WTC11 (cell line): ENCODE data around the gene SLC26A11. TPM values are rescaled to one million over a fixed set of nuclear protein-coding genes. Genes with fewer than 3 reads are reported as not detected.

ENCODE experiments used
- ATAC-seq: fragments of 200-7000 bp; cut with Tn5 transposase; 2 replicates; pipeline ENCODE4 v1.10.0; 2021; ENCODE audit warnings: mild to moderate bottlenecking, moderate library complexity
- CTCF ChIA-PET: fragments of 300-600 bp; sonication (Branson Sonifier 250); formaldehyde crosslinking; loops from one replicate; lab custom pipeline; 2021; ENCODE audit warnings: antibody characterized with exemption; lab: Charles Lee
- POLR2A ChIA-PET: fragments of 350-600 bp; sonication (Branson Sonifier 250); formaldehyde crosslinking; loops from one replicate; lab custom pipeline; 2021; ENCODE audit warnings: antibody characterized with exemption; lab: Charles Lee
- DNase-seq: peaks from one replicate; pipeline ENCODE4 v3.0.0; 2021; ENCODE audit warnings: low spot score
- H3K27ac Mint-ChIP-seq: 2 replicates; pipeline ENCODE4 v1.8.0; 2021; ENCODE audit warnings: mixed read lengths
- H3K27me3 Mint-ChIP-seq: 2 replicates; pipeline ENCODE4 v1.8.0; 2021; ENCODE audit warnings: low read depth, mild to moderate bottlenecking, moderate library complexity, mixed read lengths
- H3K36me3 Mint-ChIP-seq: 2 replicates; pipeline ENCODE4 v1.8.0; 2021; ENCODE audit warnings: mixed read lengths
- H3K4me1 Mint-ChIP-seq: 2 replicates; pipeline ENCODE4 v1.8.0; 2022; ENCODE audit warnings: mixed read lengths
- H3K4me3 Mint-ChIP-seq: 2 replicates; pipeline ENCODE4 v1.8.0; 2021; ENCODE audit warnings: mild to moderate bottlenecking, moderate library complexity, mixed read lengths
- H3K9me3 Mint-ChIP-seq: 2 replicates; pipeline ENCODE4 v1.8.0; 2021; ENCODE audit warnings: mixed read lengths
- KAT7 ChIP-seq: sonication (generic); formaldehyde crosslinking; IDR thresholded peaks from 2 replicates; pipeline ENCODE4 v1.8.1; 2023; ENCODE audit warnings: missing genetic modification reagents, mild to moderate bottlenecking, borderline replicate concordance
- NFE2L1 ChIP-seq: sonication (generic); formaldehyde crosslinking; IDR thresholded peaks from 2 replicates; pipeline ENCODE4 v1.8.1; 2023; ENCODE audit warnings: missing genetic modification reagents
- SMAD4 ChIP-seq: sonication (generic); formaldehyde crosslinking; IDR thresholded peaks from 2 replicates; pipeline ENCODE4 v1.8.0; 2022; ENCODE audit warnings: mild to moderate bottlenecking, missing genetic modification reagents
- TCF7 ChIP-seq: sonication (generic); formaldehyde crosslinking; IDR thresholded peaks from 2 replicates; pipeline ENCODE4 v1.8.0; 2022; ENCODE audit warnings: mild to moderate bottlenecking, low read depth, missing genetic modification reagents, moderate library complexity
- ZNF219 ChIP-seq: sonication (generic); formaldehyde crosslinking; IDR thresholded peaks from 2 replicates; pipeline ENCODE4 v1.8.0; 2023; ENCODE audit warnings: missing genetic modification reagents, mild to moderate bottlenecking, borderline replicate concordance
- total RNA-seq: library from RNA; stranded (reverse); gene quantifications from 3 replicates; pipeline ENCODE4 v1.2.3, GENCODE V29; 2021
- TF ChIP-seq, protein P1 (sequence below): sonication (generic); formaldehyde crosslinking; IDR thresholded peaks from 2 replicates; pipeline ENCODE4 v1.8.1; 2023; ENCODE audit warnings: mild to moderate bottlenecking, missing genetic modification reagents, borderline replicate concordance
- TF ChIP-seq, protein P2 (sequence below): sonication (generic); formaldehyde crosslinking; IDR thresholded peaks from 2 replicates; pipeline ENCODE4 v1.8.1; 2022; ENCODE audit warnings: low read depth, missing genetic modification reagents, borderline replicate concordance
- TF ChIP-seq, protein P3 (sequence below): sonication (generic); formaldehyde crosslinking; IDR thresholded peaks from 2 replicates; pipeline ENCODE4 v1.8.1; 2023; ENCODE audit warnings: mild to moderate bottlenecking, moderate library complexity, missing genetic modification reagents
- TF ChIP-seq, protein P4 (sequence below): sonication (generic); formaldehyde crosslinking; IDR thresholded peaks from 2 replicates; pipeline ENCODE4 v1.8.0; 2023; ENCODE audit warnings: missing genetic modification reagents, mild to moderate bottlenecking, borderline replicate concordance
- TF ChIP-seq, protein P5 (sequence below): sonication (generic); formaldehyde crosslinking; IDR thresholded peaks from 2 replicates; pipeline ENCODE4 v1.8.0; 2023; ENCODE audit warnings: missing genetic modification reagents
- TF ChIP-seq, protein P6 (sequence below): sonication (generic); formaldehyde crosslinking; IDR thresholded peaks from 2 replicates; pipeline ENCODE4 v1.8.1; 2023; ENCODE audit warnings: mild to moderate bottlenecking, missing genetic modification reagents, moderate library complexity
- TF ChIP-seq, protein P7 (sequence below): sonication (generic); formaldehyde crosslinking; IDR thresholded peaks from 2 replicates; pipeline ENCODE4 v1.8.1; 2022; ENCODE audit warnings: missing genetic modification reagents, borderline replicate concordance
- TF ChIP-seq, protein P8 (sequence below): sonication (generic); formaldehyde crosslinking; IDR thresholded peaks from 2 replicates; pipeline ENCODE4 v1.8.1; 2022; ENCODE audit warnings: mild to moderate bottlenecking, missing genetic modification reagents, moderate library complexity, borderline replicate concordance
- TF ChIP-seq, protein P9 (sequence below): sonication (generic); formaldehyde crosslinking; IDR thresholded peaks from 2 replicates; pipeline ENCODE4 v1.8.0; 2022; ENCODE audit warnings: mild to moderate bottlenecking, missing genetic modification reagents

SLC26A11 gene
- total RNA-seq, 1 experiment from 2014 or later, result 26.4 TPM

DNA sequence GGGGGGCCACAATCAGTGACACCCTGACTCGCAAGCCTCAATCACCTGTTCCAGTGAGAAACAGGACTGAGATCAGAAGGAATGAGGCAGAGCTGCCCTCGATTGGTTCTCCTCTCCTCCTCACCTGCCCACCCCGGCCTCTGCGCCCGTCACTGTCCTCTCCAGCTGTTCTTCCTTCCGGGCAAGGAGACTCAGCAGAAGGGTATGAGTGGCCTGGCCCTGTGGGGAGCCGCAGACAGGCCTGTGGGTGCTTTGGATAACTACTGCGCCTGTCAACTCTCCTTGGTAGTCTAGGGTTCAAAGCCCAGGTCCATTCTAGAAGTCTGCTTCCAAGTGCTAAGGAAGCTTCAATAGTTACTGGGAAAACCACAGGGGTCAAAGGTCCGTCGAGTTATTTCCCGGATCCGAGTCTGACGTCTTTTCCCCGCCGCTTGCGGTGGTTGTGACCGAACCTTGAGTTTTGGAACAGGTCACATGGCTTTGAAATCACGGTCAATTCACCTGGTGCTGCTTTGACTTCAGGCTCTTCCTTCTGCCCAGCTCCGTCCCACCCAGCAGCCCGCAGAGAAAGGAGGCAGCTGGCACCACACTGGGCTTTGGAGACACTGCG lies 42.1 kb upstream of the SLC26A11 start:
- CTCF ChIA-PET, result interaction anchor here (1.0 to 1.9 kb wide), 3 partner anchors 77 to 183 kb away, joined by 3 to 6 read pairs (median 3); partner anchors contain the start of gene GAA
- H3K4me3 Mint-ChIP-seq, result no peak overlapping the region
- no peak for ATAC-seq
- H3K9me3 Mint-ChIP-seq, result no peaks in the 10 kb centered on the region
- POLR2A ChIA-PET, result no interaction called here
- H3K27ac Mint-ChIP-seq, result no peak overlapping the region
- no peaks in the 10 kb centered on the region for H3K36me3 Mint-ChIP-seq
- DNase-seq, result no peak
- TF ChIP-seq, protein P1, sequence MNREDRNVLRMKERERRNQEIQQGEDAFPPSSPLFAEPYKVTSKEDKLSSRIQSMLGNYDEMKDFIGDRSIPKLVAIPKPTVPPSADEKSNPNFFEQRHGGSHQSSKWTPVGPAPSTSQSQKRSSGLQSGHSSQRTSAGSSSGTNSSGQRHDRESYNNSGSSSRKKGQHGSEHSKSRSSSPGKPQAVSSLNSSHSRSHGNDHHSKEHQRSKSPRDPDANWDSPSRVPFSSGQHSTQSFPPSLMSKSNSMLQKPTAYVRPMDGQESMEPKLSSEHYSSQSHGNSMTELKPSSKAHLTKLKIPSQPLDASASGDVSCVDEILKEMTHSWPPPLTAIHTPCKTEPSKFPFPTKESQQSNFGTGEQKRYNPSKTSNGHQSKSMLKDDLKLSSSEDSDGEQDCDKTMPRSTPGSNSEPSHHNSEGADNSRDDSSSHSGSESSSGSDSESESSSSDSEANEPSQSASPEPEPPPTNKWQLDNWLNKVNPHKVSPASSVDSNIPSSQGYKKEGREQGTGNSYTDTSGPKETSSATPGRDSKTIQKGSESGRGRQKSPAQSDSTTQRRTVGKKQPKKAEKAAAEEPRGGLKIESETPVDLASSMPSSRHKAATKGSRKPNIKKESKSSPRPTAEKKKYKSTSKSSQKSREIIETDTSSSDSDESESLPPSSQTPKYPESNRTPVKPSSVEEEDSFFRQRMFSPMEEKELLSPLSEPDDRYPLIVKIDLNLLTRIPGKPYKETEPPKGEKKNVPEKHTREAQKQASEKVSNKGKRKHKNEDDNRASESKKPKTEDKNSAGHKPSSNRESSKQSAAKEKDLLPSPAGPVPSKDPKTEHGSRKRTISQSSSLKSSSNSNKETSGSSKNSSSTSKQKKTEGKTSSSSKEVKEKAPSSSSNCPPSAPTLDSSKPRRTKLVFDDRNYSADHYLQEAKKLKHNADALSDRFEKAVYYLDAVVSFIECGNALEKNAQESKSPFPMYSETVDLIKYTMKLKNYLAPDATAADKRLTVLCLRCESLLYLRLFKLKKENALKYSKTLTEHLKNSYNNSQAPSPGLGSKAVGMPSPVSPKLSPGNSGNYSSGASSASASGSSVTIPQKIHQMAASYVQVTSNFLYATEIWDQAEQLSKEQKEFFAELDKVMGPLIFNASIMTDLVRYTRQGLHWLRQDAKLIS (CRISPR knock-in tag), result no peak
- TF ChIP-seq, protein P2, sequence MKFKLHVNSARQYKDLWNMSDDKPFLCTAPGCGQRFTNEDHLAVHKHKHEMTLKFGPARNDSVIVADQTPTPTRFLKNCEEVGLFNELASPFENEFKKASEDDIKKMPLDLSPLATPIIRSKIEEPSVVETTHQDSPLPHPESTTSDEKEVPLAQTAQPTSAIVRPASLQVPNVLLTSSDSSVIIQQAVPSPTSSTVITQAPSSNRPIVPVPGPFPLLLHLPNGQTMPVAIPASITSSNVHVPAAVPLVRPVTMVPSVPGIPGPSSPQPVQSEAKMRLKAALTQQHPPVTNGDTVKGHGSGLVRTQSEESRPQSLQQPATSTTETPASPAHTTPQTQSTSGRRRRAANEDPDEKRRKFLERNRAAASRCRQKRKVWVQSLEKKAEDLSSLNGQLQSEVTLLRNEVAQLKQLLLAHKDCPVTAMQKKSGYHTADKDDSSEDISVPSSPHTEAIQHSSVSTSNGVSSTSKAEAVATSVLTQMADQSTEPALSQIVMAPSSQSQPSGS (CRISPR knock-in tag), result no peak
- TF ChIP-seq, protein P3, sequence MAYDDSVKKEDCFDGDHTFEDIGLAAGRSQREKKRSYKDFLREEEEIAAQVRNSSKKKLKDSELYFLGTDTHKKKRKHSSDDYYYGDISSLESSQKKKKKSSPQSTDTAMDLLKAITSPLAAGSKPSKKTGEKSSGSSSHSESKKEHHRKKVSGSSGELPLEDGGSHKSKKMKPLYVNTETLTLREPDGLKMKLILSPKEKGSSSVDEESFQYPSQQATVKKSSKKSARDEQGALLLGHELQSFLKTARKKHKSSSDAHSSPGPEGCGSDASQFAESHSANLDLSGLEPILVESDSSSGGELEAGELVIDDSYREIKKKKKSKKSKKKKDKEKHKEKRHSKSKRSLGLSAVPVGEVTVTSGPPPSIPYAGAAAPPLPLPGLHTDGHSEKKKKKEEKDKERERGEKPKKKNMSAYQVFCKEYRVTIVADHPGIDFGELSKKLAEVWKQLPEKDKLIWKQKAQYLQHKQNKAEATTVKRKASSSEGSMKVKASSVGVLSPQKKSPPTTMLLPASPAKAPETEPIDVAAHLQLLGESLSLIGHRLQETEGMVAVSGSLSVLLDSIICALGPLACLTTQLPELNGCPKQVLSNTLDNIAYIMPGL (CRISPR knock-in tag), result no peak
- TF ChIP-seq, protein P4, sequence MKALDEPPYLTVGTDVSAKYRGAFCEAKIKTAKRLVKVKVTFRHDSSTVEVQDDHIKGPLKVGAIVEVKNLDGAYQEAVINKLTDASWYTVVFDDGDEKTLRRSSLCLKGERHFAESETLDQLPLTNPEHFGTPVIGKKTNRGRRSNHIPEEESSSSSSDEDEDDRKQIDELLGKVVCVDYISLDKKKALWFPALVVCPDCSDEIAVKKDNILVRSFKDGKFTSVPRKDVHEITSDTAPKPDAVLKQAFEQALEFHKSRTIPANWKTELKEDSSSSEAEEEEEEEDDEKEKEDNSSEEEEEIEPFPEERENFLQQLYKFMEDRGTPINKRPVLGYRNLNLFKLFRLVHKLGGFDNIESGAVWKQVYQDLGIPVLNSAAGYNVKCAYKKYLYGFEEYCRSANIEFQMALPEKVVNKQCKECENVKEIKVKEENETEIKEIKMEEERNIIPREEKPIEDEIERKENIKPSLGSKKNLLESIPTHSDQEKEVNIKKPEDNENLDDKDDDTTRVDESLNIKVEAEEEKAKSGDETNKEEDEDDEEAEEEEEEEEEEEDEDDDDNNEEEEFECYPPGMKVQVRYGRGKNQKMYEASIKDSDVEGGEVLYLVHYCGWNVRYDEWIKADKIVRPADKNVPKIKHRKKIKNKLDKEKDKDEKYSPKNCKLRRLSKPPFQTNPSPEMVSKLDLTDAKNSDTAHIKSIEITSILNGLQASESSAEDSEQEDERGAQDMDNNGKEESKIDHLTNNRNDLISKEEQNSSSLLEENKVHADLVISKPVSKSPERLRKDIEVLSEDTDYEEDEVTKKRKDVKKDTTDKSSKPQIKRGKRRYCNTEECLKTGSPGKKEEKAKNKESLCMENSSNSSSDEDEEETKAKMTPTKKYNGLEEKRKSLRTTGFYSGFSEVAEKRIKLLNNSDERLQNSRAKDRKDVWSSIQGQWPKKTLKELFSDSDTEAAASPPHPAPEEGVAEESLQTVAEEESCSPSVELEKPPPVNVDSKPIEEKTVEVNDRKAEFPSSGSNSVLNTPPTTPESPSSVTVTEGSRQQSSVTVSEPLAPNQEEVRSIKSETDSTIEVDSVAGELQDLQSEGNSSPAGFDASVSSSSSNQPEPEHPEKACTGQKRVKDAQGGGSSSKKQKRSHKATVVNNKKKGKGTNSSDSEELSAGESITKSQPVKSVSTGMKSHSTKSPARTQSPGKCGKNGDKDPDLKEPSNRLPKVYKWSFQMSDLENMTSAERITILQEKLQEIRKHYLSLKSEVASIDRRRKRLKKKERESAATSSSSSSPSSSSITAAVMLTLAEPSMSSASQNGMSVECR (CRISPR knock-in tag), result no peak
- TF ChIP-seq, protein P5, sequence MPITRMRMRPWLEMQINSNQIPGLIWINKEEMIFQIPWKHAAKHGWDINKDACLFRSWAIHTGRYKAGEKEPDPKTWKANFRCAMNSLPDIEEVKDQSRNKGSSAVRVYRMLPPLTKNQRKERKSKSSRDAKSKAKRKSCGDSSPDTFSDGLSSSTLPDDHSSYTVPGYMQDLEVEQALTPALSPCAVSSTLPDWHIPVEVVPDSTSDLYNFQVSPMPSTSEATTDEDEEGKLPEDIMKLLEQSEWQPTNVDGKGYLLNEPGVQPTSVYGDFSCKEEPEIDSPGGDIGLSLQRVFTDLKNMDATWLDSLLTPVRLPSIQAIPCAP (CRISPR knock-in tag), result no peak
- TF ChIP-seq, protein P6, sequence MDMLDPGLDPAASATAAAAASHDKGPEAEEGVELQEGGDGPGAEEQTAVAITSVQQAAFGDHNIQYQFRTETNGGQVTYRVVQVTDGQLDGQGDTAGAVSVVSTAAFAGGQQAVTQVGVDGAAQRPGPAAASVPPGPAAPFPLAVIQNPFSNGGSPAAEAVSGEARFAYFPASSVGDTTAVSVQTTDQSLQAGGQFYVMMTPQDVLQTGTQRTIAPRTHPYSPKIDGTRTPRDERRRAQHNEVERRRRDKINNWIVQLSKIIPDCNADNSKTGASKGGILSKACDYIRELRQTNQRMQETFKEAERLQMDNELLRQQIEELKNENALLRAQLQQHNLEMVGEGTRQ, result no peak
- TF ChIP-seq ZNF219 (CRISPR knock-in tag) (no peak), TCF7 (no peak), KAT7 (CRISPR knock-in tag) (no peak), NFE2L1 (no peak), SMAD4 (no peak)
- TF ChIP-seq, protein P7, sequence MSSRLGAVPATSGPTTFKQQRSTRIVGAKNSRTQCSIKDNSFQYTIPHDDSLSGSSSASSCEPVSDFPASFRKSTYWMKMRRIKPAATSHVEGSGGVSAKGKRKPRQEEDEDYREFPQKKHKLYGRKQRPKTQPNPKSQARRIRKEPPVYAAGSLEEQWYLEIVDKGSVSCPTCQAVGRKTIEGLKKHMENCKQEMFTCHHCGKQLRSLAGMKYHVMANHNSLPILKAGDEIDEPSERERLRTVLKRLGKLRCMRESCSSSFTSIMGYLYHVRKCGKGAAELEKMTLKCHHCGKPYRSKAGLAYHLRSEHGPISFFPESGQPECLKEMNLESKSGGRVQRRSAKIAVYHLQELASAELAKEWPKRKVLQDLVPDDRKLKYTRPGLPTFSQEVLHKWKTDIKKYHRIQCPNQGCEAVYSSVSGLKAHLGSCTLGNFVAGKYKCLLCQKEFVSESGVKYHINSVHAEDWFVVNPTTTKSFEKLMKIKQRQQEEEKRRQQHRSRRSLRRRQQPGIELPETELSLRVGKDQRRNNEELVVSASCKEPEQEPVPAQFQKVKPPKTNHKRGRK, result no peak
- TF ChIP-seq, protein P8, sequence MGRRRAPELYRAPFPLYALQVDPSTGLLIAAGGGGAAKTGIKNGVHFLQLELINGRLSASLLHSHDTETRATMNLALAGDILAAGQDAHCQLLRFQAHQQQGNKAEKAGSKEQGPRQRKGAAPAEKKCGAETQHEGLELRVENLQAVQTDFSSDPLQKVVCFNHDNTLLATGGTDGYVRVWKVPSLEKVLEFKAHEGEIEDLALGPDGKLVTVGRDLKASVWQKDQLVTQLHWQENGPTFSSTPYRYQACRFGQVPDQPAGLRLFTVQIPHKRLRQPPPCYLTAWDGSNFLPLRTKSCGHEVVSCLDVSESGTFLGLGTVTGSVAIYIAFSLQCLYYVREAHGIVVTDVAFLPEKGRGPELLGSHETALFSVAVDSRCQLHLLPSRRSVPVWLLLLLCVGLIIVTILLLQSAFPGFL (CRISPR knock-in tag), result no peak
- TF ChIP-seq, protein P9, sequence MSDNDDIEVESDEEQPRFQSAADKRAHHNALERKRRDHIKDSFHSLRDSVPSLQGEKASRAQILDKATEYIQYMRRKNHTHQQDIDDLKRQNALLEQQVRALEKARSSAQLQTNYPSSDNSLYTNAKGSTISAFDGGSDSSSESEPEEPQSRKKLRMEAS (CRISPR knock-in tag), result no peak
- H3K27me3 Mint-ChIP-seq, result no peaks in the 10 kb centered on the region
- H3K4me1 Mint-ChIP-seq, result peaks cover 4% of the 10 kb centered on the region
